Body of pancreas (tissue), 4 donors: ENCODE results near the gene FCN3.

Experiments
- CTCF ChIP-seq, 7 experiments: fragments of 450-650 bp in 4 of 7; fragments of 200-600 bp in 3 of 7; sonication (generic) in 3 of 7; IDR thresholded peaks; one replicate each; pipeline ENCODE4 v1.5.1; 2016 to 2019; ENCODE audit warnings: antibody characterized with exemption in 7 of 7
- POLR2A ChIP-seq, 3 donors: fragments of 450-650 bp; IDR thresholded peaks; one replicate each; pipeline ENCODE4 v1.6.1; 2016; ENCODE audit warnings: antibody characterized with exemption in 3 of 3, mild to moderate bottlenecking in 2 of 3

- TF ChIP-seq CTCF (IDR thresholded peaks at IDR 0.05): peak in 1 of 7 experiments; percentile 9
- no peak for TF ChIP-seq POLR2A (IDR thresholded peaks at IDR 0.05)
Measured at GRCh38 chr1:27368869-27369582, 5.6 kb downstream of the FCN3 start.
